Mesenteric fat pad (tissue), 1 donor: ENCODE results near the gene SH2D3C. TPM values are rescaled to one million over a fixed set of nuclear protein-coding genes. Genes with fewer than 3 reads are reported as not detected.

Experiments
- DNase-seq: peaks from one replicate; pipeline ENCODE4 v3.0.0-alpha.2; 2020; ENCODE audit warnings: low spot score
- long read RNA-seq: library from polyadenylated mRNA; unstranded; transcript quantifications from one replicate; pipeline ENCODE4 v2.0.0, GENCODE V29; 2020
- total RNA-seq: library from RNA; stranded (reverse); fragmentation: NEBNext Ultra II Directional; extraction: Animal tissue kit (Norgen Biotek cat#: 25700); gene quantifications from one replicate; pipeline ENCODE4 v1.2.1, GENCODE V29; 2021
- donor health status: DM: yes; HTN: yes; CAD: no.

Gene SH2D3C
- 28.1 TPM for total RNA-seq
- long read RNA-seq, transcript SH2D3C-203 (11 exons, 2,750 nt) = major isoform, 56 of 155 reads
- long read RNA-seq, transcript SH2D3C-206 (11 exons, 2,794 nt) = minor isoform, 11 of 155 reads
- long read RNA-seq, partial matches to known transcripts = 46 of 155 reads
- long read RNA-seq, other reads (novel, unspliced or antisense) = 39 of 155 reads

- no peak for DNase-seq
Measured at GRCh38 chr9:127778280-127779135, at the start of gene SH2D3C. TSS of gene SH2D3C (minus strand) at chr9:127778666. CDS start at chr9:127778627, 39 bp downstream.

- no peak for DNase-seq
Measured at GRCh38 chr9:127826253-127826913, 47.9 kb upstream of the SH2D3C start.

GRCh38 chr9:127825319-127826051 lies 47.0 kb upstream of the SH2D3C start:
- DNase-seq = no peak

DNA sequence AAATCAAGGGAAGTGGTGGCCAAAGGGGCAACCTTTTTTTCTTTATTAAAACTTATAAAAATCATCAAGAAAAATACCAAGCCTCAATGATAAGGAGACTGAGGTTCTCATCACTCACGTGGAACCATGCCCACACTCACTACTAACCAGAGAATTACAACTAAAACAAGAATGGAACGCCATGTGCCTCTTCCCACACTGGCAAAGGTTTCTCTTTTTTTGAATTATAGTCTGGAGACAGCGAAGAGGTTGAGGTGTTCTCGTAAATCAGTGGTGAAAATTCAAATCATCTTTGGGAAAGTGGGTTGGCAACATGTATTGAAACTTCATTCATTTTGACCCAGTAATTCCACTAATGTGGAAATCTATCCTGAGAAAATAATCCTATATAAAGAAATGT lies 43.6 kb upstream of the SH2D3C start:
- DNase-seq = no peak

DNA sequence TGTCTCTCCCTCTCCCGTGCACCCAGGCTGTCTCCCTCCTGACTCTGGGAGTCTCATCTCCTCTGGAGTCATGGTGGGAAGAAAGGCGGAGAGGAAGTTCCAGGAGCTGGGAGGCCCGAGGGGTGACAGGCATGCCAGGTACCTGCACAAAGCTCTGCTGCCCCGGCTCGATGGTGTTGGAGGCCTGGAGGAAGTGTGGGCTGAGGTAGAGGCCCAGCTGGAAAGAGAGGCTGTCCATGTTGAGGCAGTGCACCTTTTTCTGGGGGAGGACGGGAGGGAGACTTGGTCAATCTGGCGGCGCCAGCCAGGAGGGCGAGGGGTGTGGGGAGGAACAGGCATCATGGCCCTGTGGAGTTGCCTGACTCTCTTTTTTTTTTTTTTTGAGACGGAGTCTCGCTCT lies 40.1 kb upstream of the SH2D3C start:
- DNase-seq = no peak

- DNase-seq = no peak
Measured at GRCh38 chr9:127817881-127818434, 39.5 kb upstream of the SH2D3C start.

DNA sequence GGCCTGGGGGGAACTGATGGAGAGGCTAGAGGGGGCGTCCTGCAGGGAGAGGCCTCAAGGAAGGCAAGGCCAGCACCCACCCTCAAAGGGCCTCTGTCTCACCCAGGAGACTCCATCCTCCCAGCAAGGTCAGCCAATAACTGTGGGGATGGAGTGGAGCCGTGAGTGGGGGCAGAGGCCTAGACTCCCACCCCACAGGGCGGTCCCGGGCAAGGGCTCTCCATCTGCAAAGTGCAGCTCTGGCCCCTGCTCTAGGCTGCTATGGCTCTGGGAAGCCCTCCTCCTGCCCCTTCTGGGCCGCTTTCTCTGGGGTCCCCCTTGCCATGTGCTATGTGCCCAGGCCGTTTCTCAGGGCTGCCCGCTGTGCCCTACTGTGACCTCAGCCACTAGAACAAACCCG lies 38.3 kb upstream of the SH2D3C start:
- no peak for DNase-seq

DNA sequence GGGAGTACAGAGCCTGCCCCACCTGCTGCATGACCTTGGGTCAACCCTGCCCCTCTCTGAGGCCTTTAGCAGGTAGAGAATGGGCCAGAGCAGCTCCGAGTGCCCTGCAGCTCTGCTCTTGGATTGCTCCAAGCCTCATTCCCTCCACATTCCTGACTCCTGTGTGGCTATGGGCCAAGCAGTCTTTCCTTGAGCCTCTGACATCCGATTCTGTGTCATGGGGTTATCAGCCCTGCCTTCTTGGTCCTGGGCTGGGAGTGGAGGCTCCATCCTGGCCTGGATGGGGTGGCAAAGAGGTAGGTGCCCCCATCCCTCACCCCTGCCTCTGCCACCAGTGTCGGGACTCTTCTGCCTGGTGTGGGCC lies 37.9 kb upstream of the SH2D3C start:
- DNase-seq = no peak

DNA sequence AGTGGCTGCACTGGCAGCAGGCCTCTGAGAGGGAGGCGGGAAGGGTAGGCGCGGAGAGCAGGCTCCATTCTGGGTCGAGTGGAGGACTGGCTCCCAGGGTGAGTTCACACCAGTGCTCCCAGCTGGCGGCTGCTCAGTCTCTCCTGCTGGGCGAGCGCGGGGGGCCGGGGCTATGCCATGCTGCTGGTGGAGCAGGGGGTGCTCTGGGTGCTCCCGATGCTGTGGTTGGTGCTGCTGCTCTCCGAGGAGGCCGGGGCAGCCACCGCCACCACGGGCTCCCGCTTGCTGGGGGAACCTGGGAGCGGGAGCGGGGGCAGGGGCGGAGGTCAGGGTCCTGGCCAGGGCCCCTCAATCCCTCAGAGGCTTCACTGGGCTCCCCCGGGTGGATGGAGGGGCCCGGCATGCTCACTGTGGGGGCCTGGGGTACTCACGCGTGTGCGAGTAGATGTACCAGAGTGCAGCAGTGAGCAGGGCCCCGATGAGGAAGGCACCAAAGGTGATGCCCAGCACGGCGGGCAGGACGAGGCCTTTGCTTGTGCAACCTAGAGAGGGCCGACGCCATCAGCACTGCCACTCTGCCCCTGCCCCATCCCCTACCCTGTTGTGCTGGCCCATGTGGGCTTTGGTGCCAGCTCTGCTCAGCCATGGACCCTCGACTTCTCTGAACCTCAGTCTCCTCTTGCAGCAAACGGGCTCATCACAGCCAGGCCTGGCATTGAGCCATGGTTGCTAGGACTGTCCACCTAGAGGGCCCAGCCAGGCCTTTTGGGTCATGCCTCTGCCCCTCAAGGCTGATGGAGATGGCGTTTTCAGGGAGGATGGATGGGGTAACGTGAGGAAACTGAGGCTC lies 37.3 kb upstream of the SH2D3C start:
- DNase-seq = no peak

- DNase-seq = no peak
Measured at GRCh38 chr9:127814619-127815511, 36.4 kb upstream of the SH2D3C start.

- DNase-seq = no peak
Measured at GRCh38 chr9:127813686-127814226, 35.3 kb upstream of the SH2D3C start.

DNA sequence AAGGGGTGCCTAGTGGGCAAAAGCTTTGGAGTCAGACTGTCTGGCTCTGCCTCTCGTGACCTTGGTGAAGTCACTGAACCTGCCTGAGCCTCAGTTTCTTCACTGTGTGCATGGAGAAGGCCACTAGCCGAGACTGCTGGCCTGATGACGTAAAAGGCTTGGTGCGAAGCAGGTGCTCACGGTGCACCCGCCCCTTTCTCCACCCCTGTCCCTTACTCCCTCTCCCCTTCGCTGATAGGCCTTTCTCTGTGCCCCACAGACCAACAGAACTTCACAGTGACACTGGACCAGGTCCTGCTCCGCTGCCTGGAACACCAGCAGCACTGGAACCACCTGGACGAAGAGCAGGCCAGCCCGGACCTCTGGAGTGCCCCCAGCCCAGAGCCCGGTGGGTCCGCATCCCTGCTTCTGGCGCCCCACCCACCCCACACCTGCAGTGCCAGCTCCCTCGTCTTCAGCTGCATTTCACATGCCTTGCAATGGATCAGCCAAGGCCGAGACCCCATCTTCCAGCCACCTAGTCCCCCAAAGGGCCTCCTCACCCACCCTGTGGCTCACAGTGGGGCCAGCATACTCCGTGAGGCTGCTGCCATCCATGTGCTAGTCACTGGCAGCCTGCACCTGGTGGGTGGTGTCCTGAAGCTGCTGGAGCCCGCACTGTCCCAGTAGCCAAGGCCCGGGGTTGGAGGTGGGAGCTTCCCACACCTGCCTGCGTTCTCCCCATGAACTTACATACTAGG lies 34.6 kb upstream of the SH2D3C start:
- DNase-seq = no peak

GRCh38 chr9:127812011-127812410 lies 33.5 kb upstream of the SH2D3C start:
- DNase-seq = no peak

DNA sequence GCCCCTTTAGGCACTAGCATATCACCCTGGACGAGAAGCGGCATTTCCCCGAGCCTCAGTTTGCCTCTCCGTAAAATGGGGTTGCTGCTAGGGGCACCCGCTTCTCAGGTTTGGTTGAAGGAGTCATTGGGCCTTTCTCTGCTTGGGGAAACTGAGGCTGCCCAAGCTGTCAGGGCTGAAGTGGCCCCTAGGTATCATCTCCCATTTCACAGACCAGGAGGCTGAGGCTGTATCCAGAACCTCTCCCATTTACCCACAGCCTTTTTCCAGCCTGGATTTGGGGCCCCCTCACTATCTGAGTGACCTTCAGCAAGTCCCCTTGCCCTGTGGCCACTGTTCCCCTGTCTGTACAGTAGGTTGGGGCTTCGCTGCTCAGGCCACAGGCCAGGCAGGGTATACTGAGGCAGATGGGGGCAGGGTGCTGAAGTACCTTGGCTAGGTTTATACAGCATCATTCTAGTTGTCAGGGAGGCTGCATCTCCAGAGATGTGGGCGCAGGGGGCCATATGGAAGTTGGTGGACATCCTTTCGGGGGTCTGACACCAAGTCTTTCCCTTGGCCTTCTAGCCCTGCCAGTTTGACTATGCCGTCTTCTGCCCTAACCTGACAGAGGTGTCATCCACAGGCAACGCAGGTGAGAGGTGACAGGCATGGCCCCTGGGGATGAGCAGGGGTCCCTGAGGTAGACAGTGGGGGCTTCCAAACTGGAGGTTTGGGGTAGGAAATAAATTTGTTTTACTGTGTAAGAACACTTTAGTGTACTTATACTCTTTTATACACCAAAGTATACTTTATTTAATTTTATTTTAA lies 32.1 kb upstream of the SH2D3C start:
- DNase-seq = no peak

GRCh38 chr9:127809540-127810377 lies 31.3 kb upstream of the SH2D3C start:
- DNase-seq = no peak

- DNase-seq = no peak
Measured at GRCh38 chr9:127809002-127809539, 30.6 kb upstream of the SH2D3C start.
